Liver (tissue), 9 donors: ENCODE data around the gene TAS2R31. TPM values are rescaled to one million over a fixed set of nuclear protein-coding genes. Genes with fewer than 3 reads are reported as not detected.
"Not testable (repeated sequence)": the region's sequence is repeated elsewhere in the genome, so short reads cannot be mapped to it uniquely, and the experiment has no call there.

Experiments used
- DNase-seq: peaks from one replicate; pipeline ENCODE4 v3.0.0-alpha.2; 2017; ENCODE audit warnings: low spot score
- H3K27ac ChIP-seq, 2 donors: one replicate each; pipeline ENCODE4 v1.7.0; 2013; ENCODE audit warnings: inconsistent platforms in 2 of 2, low read length in 2 of 2, control low read depth in 1 of 2, low read depth in 1 of 2, mild to moderate bottlenecking in 1 of 2
- H3K27me3 ChIP-seq, 4 donors: one replicate each; pipeline versions ENCODE4 v1.6.1 to v1.7.0; 2013; ENCODE audit warnings: low read length in 3 of 4, inconsistent platforms in 1 of 4, mild to moderate bottlenecking in 1 of 4, moderate library complexity in 1 of 4; ENCODE audit not compliant: control insufficient read depth in 4 of 4, insufficient read depth in 4 of 4
- H3K36me3 ChIP-seq, 4 donors: one replicate each; pipeline versions ENCODE4 v1.6.1 to v1.7.0; 2013; ENCODE audit warnings: low read length in 3 of 4, mild to moderate bottlenecking in 3 of 4, low read depth in 1 of 4, moderate library complexity in 1 of 4; ENCODE audit not compliant: control insufficient read depth in 4 of 4, insufficient read depth in 3 of 4
- H3K4me1 ChIP-seq, 4 donors: one replicate each; pipeline versions ENCODE4 v1.6.1 to v1.7.0; 2013; ENCODE audit warnings: low read length in 3 of 4, mild to moderate bottlenecking in 3 of 4, moderate library complexity in 1 of 4; ENCODE audit not compliant: control insufficient read depth in 4 of 4, insufficient read depth in 4 of 4
- H3K4me3 ChIP-seq, 3 donors: one replicate each; pipeline versions ENCODE4 v1.6.1 to v1.7.0; 2013; ENCODE audit warnings: low read length in 3 of 3, control low read depth in 1 of 3, low read depth in 1 of 3, mild to moderate bottlenecking in 1 of 3
- H3K9ac ChIP-seq, 2 donors: one replicate each; pipeline ENCODE4 v1.7.0; 2013; ENCODE audit warnings: low read length in 2 of 2, mild to moderate bottlenecking in 2 of 2, moderate library complexity in 2 of 2, control low read depth in 1 of 2, low read depth in 1 of 2
- H3K9me3 ChIP-seq, 4 donors: one replicate each; pipeline versions ENCODE4 v1.6.1 to v1.7.0; 2013; ENCODE audit warnings: low read length in 3 of 4; ENCODE audit not compliant: control insufficient read depth in 4 of 4
- ATF3 ChIP-seq: IDR thresholded peaks from 2 replicates; pipeline ENCODE4 v1.6.1; 2016; ENCODE audit warnings: antibody characterized with exemption
- CTCF ChIP-seq: fragments of 150-350 bp; IDR thresholded peaks from 2 replicates; pipeline ENCODE4 v1.5.1; 2017; ENCODE audit warnings: improper control_type of control experiment, low read depth, low read length; ENCODE audit not compliant: missing input control
- EGR1 ChIP-seq, 2 donors: IDR thresholded peaks; 2 replicates each; pipeline ENCODE4 v1.6.1; 2016 to 2018; ENCODE audit warnings: antibody characterized with exemption in 2 of 2, low read depth in 2 of 2
- FOXA2 ChIP-seq: IDR thresholded peaks from 2 replicates; pipeline ENCODE4 v1.6.1; 2016; ENCODE audit warnings: antibody characterized with exemption
- GABPA ChIP-seq, 2 donors: IDR thresholded peaks in 1 of 2; conservative IDR thresholded peaks in 1 of 2; 2 replicates each; pipeline ENCODE4 v1.6.1; 2016; ENCODE audit warnings: antibody characterized with exemption in 2 of 2, mild to moderate bottlenecking in 1 of 2, moderate library complexity in 1 of 2
- HNF4A ChIP-seq, 2 donors: conservative IDR thresholded peaks; 2 replicates each; pipeline ENCODE4 v1.6.1; 2016; ENCODE audit warnings: antibody characterized with exemption in 2 of 2, mild to moderate bottlenecking in 2 of 2
- JUND ChIP-seq, 2 donors: IDR thresholded peaks; 2 replicates each; pipeline ENCODE4 v1.6.1; 2016; ENCODE audit warnings: antibody characterized with exemption in 2 of 2
- NR2F2 ChIP-seq: IDR thresholded peaks from 2 replicates; pipeline ENCODE4 v1.6.1; 2016; ENCODE audit warnings: antibody characterized with exemption
- RAD21 ChIP-seq, 2 donors: IDR thresholded peaks; 2 replicates each; pipeline ENCODE4 v1.6.1; 2016; ENCODE audit warnings: antibody characterized with exemption in 2 of 2, mild to moderate bottlenecking in 2 of 2
- TAF1 ChIP-seq: conservative IDR thresholded peaks from 2 replicates; pipeline ENCODE4 v1.6.1; 2016; ENCODE audit warnings: antibody characterized with exemption, mild to moderate bottlenecking
- WGBS: extraction: QIAGEN DNeasy Blood & Tissue Kit; methylation state at CpG from one replicate; pipeline ENCODE4 v1.1.7; 2013; 5-methylcytosine and 5-hydroxymethylcytosine counted together
- polyA plus RNA-seq, 2 donors: library from polyadenylated mRNA; stranded (reverse) in 1 of 2; unstranded in 1 of 2; fragments of 200-250 nt in 1 of 2; fragments of >200 nt in 1 of 2; fragmentation: Nextera tagmentation in 1 of 2; extraction: Ambion mirVana in 1 of 2; gene quantifications; one replicate each; pipeline versions ENCODE4 v1.2.1 to v1.2.3, GENCODE V29; 2013 to 2015
- total RNA-seq, 2 donors: library from RNA; depleted of rRNA; stranded (reverse); fragments of >200 nt; gene quantifications; one replicate each; pipeline ENCODE4 v1.2.3, GENCODE V29; 2014
- TF ChIP-seq, protein P1 (sequence below): IDR thresholded peaks from 2 replicates; pipeline ENCODE4 v1.6.1; 2016; ENCODE audit warnings: antibody characterized with exemption, mild to moderate bottlenecking
- donor health status: healthy.
- donor health status: healthy.
- donor health status: healthy.
- donor health status: healthy.
- donor health status: healthy.

The TAS2R31 gene
- total and polyA plus RNA-seq, 4 donors: 0.99 to 7.4 (median 1.3) TPM; not detected in 1

- Histone ChIP-seq H3K27me3 (no peaks in the 10 kb centered on the region), H3K36me3 (peaks cover 0 to 3% (median 0%) of the 10 kb centered on the region in 4 donors), H3K9ac (no peak overlapping the region), H3K27ac (no peak overlapping the region), H3K9me3 (no peaks in the 10 kb centered on the region), H3K4me3 (no peak overlapping the region), H3K4me1 (no peaks in the 10 kb centered on the region)
- DNase-seq: no peak
- 90% methylated on average over 3 of the region's 3 CpGs for WGBS
- TF ChIP-seq EGR1 (IDR thresholded peaks at IDR 0.05; ENCODE audit: low read depth in 2 of 2): no peak
These were observed 8.0 kb upstream of the TAS2R31 start for GRCh38 chr12:11039171-11039570.

DNA sequence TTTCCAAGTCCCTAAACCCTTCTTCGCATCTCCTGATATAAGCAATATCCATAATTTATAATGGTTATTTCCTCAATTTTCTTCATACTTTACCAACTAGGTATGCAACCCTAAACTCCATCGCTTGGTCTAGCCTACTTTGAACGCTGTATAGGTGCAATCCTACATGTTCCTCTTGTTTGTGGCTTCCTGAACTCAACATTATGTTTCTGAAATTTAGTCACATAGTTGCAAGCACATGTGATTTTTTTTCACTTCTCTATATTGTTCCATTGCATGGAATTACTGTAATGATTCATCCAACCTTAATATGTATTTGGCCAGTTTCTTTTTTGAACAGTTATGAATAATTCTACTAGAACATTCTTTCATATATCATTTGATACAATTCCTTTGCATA, 2.8 kb upstream of the TAS2R31 start:
- not testable (repeated sequence) for H3K36me3 ChIP-seq, H3K9ac ChIP-seq, DNase-seq, H3K4me1 ChIP-seq, H3K27ac ChIP-seq, H3K27me3 ChIP-seq, H3K9me3 ChIP-seq, H3K4me3 ChIP-seq
- 100% methylated on average over 1 of the region's 3 CpGs for WGBS

DNA sequence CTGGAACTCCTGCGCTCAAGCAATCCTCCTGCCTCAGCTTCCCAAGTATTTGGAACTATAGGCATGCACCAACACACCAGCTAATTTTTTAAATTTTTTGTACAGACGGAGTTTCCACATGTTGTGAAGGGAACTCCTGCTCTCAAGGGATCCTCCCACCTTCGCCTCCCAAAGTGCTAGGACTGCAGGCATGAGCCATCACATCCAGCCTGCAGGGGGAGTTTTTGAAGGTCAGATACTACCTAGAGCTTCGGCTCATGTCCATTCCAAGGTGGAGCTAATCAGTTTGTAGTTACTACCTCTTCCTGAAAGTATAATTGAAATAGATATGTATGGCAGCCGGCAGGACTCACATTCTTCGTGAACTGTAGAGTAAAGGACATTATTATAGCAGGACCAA, 5.1 kb downstream of the TAS2R31 start:
- Histone ChIP-seq H3K9me3 (no peaks in the 10 kb centered on the region), H3K4me3 (no peak overlapping the region), H3K9ac (no peak overlapping the region), H3K4me1 (no peaks in the 10 kb centered on the region), H3K36me3 (peaks cover 0 to 3% (median 2%) of the 10 kb centered on the region in 4 donors), H3K27me3 (no peaks in the 10 kb centered on the region), H3K27ac (no peak overlapping the region)
- TF ChIP-seq RAD21 (IDR thresholded peaks at IDR 0.05) (peak in 1 of 2 donors; percentile 20), ATF3 (no peak)
- 95% methylated on average over 6 of the region's 6 CpGs for WGBS
- no peak for DNase-seq

- H3K4me1 ChIP-seq: no peaks in the 10 kb centered on the region
- no peak overlapping the region for H3K4me3 ChIP-seq
- DNase-seq: no peak
- H3K27ac ChIP-seq: no peak overlapping the region
- H3K9ac ChIP-seq: no peak overlapping the region
- H3K36me3 ChIP-seq: peaks cover 0 to 3% (median 2%) of the 10 kb centered on the region in 4 donors
- H3K27me3 ChIP-seq: no peaks in the 10 kb centered on the region
- TF ChIP-seq FOXA2: no peak
- no peak for TF ChIP-seq TAF1
- TF ChIP-seq, protein P1, sequence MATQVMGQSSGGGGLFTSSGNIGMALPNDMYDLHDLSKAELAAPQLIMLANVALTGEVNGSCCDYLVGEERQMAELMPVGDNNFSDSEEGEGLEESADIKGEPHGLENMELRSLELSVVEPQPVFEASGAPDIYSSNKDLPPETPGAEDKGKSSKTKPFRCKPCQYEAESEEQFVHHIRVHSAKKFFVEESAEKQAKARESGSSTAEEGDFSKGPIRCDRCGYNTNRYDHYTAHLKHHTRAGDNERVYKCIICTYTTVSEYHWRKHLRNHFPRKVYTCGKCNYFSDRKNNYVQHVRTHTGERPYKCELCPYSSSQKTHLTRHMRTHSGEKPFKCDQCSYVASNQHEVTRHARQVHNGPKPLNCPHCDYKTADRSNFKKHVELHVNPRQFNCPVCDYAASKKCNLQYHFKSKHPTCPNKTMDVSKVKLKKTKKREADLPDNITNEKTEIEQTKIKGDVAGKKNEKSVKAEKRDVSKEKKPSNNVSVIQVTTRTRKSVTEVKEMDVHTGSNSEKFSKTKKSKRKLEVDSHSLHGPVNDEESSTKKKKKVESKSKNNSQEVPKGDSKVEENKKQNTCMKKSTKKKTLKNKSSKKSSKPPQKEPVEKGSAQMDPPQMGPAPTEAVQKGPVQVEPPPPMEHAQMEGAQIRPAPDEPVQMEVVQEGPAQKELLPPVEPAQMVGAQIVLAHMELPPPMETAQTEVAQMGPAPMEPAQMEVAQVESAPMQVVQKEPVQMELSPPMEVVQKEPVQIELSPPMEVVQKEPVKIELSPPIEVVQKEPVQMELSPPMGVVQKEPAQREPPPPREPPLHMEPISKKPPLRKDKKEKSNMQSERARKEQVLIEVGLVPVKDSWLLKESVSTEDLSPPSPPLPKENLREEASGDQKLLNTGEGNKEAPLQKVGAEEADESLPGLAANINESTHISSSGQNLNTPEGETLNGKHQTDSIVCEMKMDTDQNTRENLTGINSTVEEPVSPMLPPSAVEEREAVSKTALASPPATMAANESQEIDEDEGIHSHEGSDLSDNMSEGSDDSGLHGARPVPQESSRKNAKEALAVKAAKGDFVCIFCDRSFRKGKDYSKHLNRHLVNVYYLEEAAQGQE: no peak
- no peak for TF ChIP-seq CTCF
- TF ChIP-seq NR2F2: no peak
- TF ChIP-seq JUND (IDR thresholded peaks at IDR 0.05): no peak
- TF ChIP-seq HNF4A (conservative IDR thresholded peaks at IDR 0.05): peak in 1 of 2 donors; percentile 11
- no peak for TF ChIP-seq GABPA (IDR thresholded peaks at IDR 0.05 in 1 of 2, conservative IDR thresholded peaks at IDR 0.05 in 1 of 2)
- WGBS: 77% methylated on average over 2 of the region's 2 CpGs
- no peaks in the 10 kb centered on the region for H3K9me3 ChIP-seq
These were observed 7.8 kb downstream of the TAS2R31 start for GRCh38 chr12:11023387-11023786.
